GM19438 (cell line): Measurements from ENCODE around the gene PTGFRN.
"Not testable (repeated sequence)": the region's sequence is repeated elsewhere in the genome, so short reads cannot be mapped to it uniquely, and the experiment has no call there.

Experiments used
- ATAC-seq: cut with Tn5 transposase; IDR thresholded peaks from one replicate; pipeline ENCODE4 v1.9.1; 2021; ENCODE audit warnings: low read depth; ENCODE audit not compliant: unreplicated experiment

Gene PTGFRN

DNA sequence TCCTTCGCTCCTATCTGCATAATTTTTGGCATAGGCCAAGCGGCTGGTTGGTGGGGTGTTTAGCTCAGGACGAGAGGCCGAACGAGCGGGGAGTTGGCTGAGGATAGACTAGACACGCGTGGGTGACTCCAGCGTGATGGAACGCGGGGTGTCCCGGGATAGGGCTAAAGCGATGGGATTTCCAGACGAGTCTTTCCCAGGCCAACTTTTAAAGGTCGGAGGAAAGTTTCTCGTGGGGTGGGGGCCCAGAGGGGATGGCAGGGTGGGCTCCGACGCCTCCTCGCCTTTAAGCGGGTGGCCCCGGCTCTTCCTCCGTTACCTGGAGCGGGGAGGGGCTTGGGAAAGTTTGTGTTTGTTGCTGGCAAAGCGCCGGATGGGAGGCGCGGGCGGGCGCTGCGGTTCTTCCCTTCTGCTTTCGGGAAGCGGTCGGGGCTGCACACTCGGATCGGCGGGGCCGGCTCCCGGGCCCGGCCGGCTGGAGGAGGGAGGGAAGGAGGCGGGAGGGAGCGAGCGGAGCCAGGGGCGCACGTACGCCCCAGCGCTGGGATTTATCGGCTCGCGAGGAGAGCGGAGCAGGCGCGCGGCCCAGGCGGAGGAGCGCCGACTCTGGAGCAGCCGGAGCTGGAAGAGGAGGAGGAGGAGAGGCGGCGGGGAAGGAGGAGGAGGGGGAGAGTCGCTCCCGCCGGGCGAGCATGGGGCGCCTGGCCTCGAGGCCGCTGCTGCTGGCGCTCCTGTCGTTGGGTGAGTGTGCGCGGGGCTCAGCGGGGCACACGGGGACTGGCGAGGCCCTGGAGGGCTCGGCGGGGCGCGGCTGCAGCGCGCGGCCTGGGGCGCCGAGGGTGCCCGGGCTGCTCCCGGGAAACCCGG is at the start of gene PTGFRN:
Gene PTGFRN, plus strand, starts transcription at position 405 of the 867 bp plus-strand sequence. Its CDS starts 288 bp downstream, at position 693.
- ATAC-seq = no peak

GRCh38 chr1:116860167-116860566 is 49.5 kb upstream of the PTGFRN start:
- ATAC-seq = not testable (repeated sequence)

- no peak for ATAC-seq
These were observed 48.6 kb upstream of the PTGFRN start for GRCh38 chr1:116861137-116861536.

DNA sequence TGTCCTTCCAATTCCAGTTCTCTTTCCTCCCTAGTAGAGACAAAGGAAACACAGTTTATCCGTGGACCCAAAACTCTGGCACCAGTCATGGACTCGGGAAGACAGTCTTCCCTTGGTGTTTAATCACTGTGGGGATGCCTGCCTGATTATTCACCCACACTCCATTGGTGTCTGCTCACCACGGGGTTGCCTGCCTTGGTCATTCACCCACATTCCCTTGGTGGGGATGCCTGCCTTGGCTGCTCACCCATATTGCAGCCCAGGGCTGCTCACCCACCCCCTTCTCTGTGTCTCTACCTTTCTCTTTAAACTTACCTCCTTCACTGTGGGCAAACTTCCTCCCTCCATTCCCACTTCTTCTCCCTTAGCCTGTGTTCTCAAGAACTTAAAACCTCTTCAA is 46.7 kb upstream of the PTGFRN start:
- not testable (repeated sequence) for ATAC-seq

DNA sequence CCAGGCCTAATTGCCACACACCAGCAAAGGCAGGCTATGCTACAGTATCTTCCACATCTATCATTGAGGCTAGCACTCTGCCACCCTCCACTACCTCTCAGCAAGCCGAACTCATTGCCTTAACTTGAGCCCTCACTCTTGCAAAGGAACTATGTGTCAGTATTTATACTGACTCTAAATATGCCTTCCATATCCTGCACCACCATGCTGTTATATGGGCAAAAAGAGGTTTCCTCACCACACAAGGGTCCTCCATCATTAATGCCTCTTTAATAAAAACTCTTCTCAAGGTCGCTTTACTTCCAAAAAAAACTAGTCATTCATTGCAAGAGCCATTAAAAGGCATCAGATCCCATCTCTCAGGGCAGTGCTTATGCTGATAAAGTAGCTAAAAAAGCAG is 43.2 kb upstream of the PTGFRN start:
- ATAC-seq = not testable (repeated sequence)

DNA sequence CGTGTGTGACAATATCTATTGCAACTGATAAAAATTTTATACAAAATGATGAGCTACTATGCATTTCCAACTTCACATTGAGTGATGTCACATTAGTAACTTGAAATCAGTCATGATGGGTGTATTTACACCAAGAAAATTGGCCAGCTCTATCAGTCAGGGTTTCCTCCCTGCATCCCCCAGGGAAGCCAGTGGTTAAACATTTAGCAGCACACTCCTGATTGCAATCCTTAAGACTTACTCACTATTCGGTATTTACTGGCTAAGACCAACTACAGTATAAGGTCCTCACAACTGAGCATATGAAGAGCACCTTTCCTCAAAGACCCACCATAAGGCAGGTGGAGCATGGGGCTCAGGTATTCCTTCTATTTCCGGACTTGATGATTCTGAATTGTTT is 41.3 kb upstream of the PTGFRN start:
- ATAC-seq = no peak

GRCh38 chr1:116869611-116870010 is 40.1 kb upstream of the PTGFRN start:
- ATAC-seq = no peak

- no peak for ATAC-seq
These were observed 39.4 kb upstream of the PTGFRN start for GRCh38 chr1:116870300-116870699.

DNA sequence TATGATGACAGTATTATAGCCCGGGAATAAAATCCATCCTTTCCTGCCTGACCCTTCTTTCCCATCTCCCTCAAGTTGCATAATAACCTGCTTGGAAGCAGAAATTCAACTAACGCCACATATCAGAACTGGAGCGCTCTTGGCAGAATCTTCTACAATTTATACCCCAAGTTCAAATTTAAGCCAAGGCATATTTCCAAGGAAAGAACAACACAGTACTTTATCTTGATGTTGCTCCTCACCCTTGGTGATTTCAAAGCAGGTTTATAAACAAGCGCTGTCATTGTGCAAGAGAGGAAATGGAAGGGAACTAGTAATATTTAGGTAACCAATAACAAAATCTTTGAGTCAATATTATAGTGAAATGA is 38.0 kb upstream of the PTGFRN start:
- ATAC-seq = no peak

- ATAC-seq = no peak
These were observed 35.9 kb upstream of the PTGFRN start for GRCh38 chr1:116873680-116874271.

- no peak for ATAC-seq
These were observed 34.9 kb upstream of the PTGFRN start for GRCh38 chr1:116874733-116875249.

- ATAC-seq = no peak
These were observed 34.3 kb upstream of the PTGFRN start for GRCh38 chr1:116875391-116875790.

GRCh38 chr1:116875946-116876345 is 33.8 kb upstream of the PTGFRN start:
- ATAC-seq = not testable (repeated sequence)

GRCh38 chr1:116877141-116877818 is 32.4 kb upstream of the PTGFRN start:
- no peak for ATAC-seq

GRCh38 chr1:116878804-116879477 is 30.8 kb upstream of the PTGFRN start:
- no peak for ATAC-seq

GRCh38 chr1:116879478-116880133 is 30.1 kb upstream of the PTGFRN start:
- ATAC-seq = no peak

- ATAC-seq = no peak
These were observed 28.8 kb upstream of the PTGFRN start for GRCh38 chr1:116880917-116881316.

DNA sequence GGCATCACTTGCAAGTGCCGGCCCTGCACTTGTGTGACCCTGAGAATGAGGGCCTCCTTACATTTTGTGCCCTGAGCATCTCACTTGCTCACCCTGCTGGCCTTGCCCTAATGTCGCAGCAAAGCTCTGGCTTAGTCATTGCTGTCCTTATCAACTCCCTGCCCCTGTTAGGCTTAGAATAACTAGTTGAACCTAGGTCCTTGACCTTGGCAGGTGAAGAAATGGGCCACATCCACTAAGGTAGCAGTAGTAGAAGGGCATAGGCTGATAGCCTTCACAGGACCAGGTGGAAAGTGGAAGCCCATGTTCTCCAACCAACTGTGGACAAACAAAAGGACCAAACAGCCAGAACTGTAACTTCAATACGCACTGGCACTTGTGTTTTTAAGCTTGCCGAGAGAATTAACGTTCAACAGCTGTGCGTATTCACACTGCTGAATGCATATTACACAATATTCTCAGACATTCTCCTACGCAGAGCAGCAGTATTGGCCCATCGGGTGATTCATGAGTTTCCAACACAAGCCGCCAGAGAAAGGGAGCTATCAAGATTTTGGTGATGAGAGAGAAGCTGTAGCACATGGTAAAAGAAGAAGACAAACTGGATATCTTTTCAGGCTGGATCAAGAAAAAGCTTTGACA is 27.7 kb upstream of the PTGFRN start:
- no peak for ATAC-seq

GRCh38 chr1:116882866-116883265 is 26.9 kb upstream of the PTGFRN start:
- ATAC-seq = no peak
